Natural killer cell (primary cell): Measurements from ENCODE around the gene UBA6. TPM values are rescaled to one million over a fixed set of nuclear protein-coding genes. Genes with fewer than 3 reads are reported as not detected.

Experiments used
- ATAC-seq, 3 donors: fragments of 150-1000 bp in 2 of 3; fragments of 200-7000 bp in 1 of 3; cut with Tn5 transposase; 1 replicate in 1 of 3; 2 replicates in 2 of 3; pipeline ENCODE4 v1.10.0; 2021; ENCODE audit warnings: mild to moderate bottlenecking in 2 of 3, moderate library complexity in 2 of 3
- DNase-seq, 2 donors: peaks; one replicate each; pipeline versions ENCODE4 v3.0.0 to v3.0.0-alpha.2; 2013 to 2021; ENCODE audit warnings: mixed read lengths in 1 of 2
- H3K27ac ChIP-seq: one replicate; pipeline ENCODE4 v1.5.1; 2013; ENCODE audit warnings: mild to moderate bottlenecking, low read length
- H3K27me3 ChIP-seq: one replicate; pipeline ENCODE4 v1.6.1; 2013; ENCODE audit warnings: low read length; ENCODE audit not compliant: control insufficient read depth, insufficient read depth
- H3K36me3 ChIP-seq: one replicate; pipeline ENCODE4 v1.6.1; 2013; ENCODE audit warnings: low read length; ENCODE audit not compliant: control insufficient read depth, insufficient read depth
- H3K4me1 ChIP-seq: one replicate; pipeline ENCODE4 v1.6.1; 2013; ENCODE audit warnings: low read length; ENCODE audit not compliant: control insufficient read depth, insufficient read depth
- H3K4me3 ChIP-seq: one replicate; pipeline ENCODE4 v1.5.1; 2013; ENCODE audit warnings: low read length
- H3K9me3 ChIP-seq: one replicate; pipeline ENCODE4 v1.6.1; 2013; ENCODE audit warnings: low read length; ENCODE audit not compliant: control insufficient read depth, insufficient read depth
- H3K27ac Mint-ChIP-seq, 2 donors: one replicate each; pipeline ENCODE4 v1.8.0; 2022; ENCODE audit warnings: mild to moderate bottlenecking in 2 of 2, mixed read lengths in 2 of 2, moderate library complexity in 1 of 2
- H3K27me3 Mint-ChIP-seq, 2 donors: one replicate each; pipeline ENCODE4 v1.8.0; 2022; ENCODE audit warnings: low read depth in 2 of 2, mixed read lengths in 2 of 2
- H3K36me3 Mint-ChIP-seq: one replicate; pipeline ENCODE4 v1.8.0; 2022; ENCODE audit warnings: mixed read lengths
- H3K4me1 Mint-ChIP-seq, 2 donors: one replicate each; pipeline ENCODE4 v1.8.0; 2022; ENCODE audit warnings: mixed read lengths in 2 of 2
- H3K4me3 Mint-ChIP-seq: one replicate; pipeline ENCODE4 v1.8.0; 2022; ENCODE audit warnings: mild to moderate bottlenecking, moderate library complexity, mixed read lengths
- H3K9me3 Mint-ChIP-seq, 2 donors: one replicate each; pipeline ENCODE4 v1.8.0; 2022; ENCODE audit warnings: mixed read lengths in 2 of 2
- WGBS: methylation state at CpG from one replicate; pipeline ENCODE4 v1.1.7; 2013; ENCODE audit warnings: missing lambda C conversion rate; ENCODE audit not compliant: insufficient coverage; 5-methylcytosine and 5-hydroxymethylcytosine counted together
- intact Hi-C: fragments of 100-400 bp; cut with micrococcal nuclease; formaldehyde crosslinking; loops from one replicate; pipeline ENCODE4 v1.14.2; 2022
- total RNA-seq, 4 donors: library from RNA; stranded (reverse); fragments of 120-200 nt in 1 of 4; gene quantifications; one replicate each; pipeline versions ENCODE4 v1.2.3 to v1.2.4, GENCODE V29; 2013 to 2022
- TF ChIP-seq, protein P1 (sequence below): fragments of 200-600 bp; IDR thresholded peaks from one replicate; pipeline ENCODE4 v1.8.0; 2022; ENCODE audit warnings: antibody characterized with exemption

UBA6 gene
- total RNA-seq, 3 donors from 2014 or later (not counting 1 experiment from before 2014, with no cell fraction given), result 54.3 to 77.7 (median 55.3) TPM

DNA sequence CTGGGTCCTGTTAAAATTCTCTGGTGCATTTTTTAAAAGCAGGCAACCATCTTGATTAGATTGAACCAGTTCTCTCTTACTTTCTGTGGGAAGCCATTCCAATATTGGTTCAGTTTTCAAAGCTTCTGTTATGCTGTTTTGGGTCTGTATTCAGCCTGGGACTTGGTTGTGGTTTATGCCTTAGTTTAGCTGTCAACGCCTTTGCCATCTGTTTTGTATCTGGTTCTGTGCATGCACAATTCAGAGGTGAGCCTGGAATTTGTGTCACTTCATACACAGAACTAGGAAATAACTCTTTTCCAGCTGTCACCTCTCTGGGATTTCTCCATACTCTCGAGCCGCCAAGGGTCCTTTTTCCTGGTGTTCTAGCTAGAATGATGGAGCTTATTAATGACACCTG is 96.2 kb downstream of the UBA6 start:
- Histone ChIP-seq H3K27ac (no peak overlapping the region), H3K27me3 (no peaks in the 10 kb centered on the region), H3K4me1 (no peaks in the 10 kb centered on the region), H3K36me3 (peaks cover 11% of the 10 kb centered on the region), H3K9me3 (peaks cover under 1% of the 10 kb centered on the region), H3K4me3 (no peak overlapping the region)
- Mint-ChIP-seq H3K27ac (peak overlapping the region in 1 of 2 donors; percentile 22), H3K36me3 (peaks cover 51% of the 10 kb centered on the region), H3K4me3 (no peak overlapping the region), H3K9me3 (peaks cover 2 to 5% of the 10 kb centered on the region in 2 donors), H3K27me3 (no peaks in the 10 kb centered on the region), H3K4me1 (peaks cover 0 to 5% of the 10 kb centered on the region in 2 donors)
- intact Hi-C loops, result no loop called here
- TF ChIP-seq, protein P1, sequence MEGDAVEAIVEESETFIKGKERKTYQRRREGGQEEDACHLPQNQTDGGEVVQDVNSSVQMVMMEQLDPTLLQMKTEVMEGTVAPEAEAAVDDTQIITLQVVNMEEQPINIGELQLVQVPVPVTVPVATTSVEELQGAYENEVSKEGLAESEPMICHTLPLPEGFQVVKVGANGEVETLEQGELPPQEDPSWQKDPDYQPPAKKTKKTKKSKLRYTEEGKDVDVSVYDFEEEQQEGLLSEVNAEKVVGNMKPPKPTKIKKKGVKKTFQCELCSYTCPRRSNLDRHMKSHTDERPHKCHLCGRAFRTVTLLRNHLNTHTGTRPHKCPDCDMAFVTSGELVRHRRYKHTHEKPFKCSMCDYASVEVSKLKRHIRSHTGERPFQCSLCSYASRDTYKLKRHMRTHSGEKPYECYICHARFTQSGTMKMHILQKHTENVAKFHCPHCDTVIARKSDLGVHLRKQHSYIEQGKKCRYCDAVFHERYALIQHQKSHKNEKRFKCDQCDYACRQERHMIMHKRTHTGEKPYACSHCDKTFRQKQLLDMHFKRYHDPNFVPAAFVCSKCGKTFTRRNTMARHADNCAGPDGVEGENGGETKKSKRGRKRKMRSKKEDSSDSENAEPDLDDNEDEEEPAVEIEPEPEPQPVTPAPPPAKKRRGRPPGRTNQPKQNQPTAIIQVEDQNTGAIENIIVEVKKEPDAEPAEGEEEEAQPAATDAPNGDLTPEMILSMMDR, result no peak
- 97% methylated on average over 3 of the region's 3 CpGs for WGBS
- DNase-seq (no peak), ATAC-seq (no peak)

DNA sequence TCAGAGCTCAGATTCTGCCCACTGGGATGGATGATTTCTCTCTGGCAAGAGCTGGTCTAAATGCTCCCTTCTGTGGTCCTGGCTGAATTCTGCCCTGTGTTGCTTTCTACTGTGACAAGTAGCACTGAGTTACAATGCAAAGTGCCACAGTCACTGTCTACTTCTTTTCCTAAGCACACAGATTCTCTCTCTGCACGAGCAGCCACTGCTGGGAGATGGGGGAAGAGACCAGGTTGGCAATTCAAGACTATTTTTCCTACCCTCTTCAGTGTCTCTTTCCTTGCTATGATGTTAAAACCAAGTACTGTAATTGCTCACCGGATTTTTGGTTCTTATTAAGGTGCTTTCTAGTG is 97.0 kb downstream of the UBA6 start:
- H3K27me3 Mint-ChIP-seq, result no peaks in the 10 kb centered on the region
- intact Hi-C loops, result no loop called here
- TF ChIP-seq, protein P1, result no peak
- peaks cover 0 to 5% of the 10 kb centered on the region in 2 donors for H3K4me1 Mint-ChIP-seq
- no peaks in the 10 kb centered on the region for H3K27me3 ChIP-seq
- H3K9me3 Mint-ChIP-seq, result peaks cover 2 to 5% of the 10 kb centered on the region in 2 donors
- peaks cover 11% of the 10 kb centered on the region for H3K36me3 ChIP-seq
- ATAC-seq, result no peak
- no peaks in the 10 kb centered on the region for H3K4me1 ChIP-seq
- H3K27ac ChIP-seq, result no peak overlapping the region
- DNase-seq, result no peak
- H3K27ac Mint-ChIP-seq, result no peak overlapping the region
- H3K4me3 Mint-ChIP-seq, result no peak overlapping the region
- 100% methylated on average over 1 of the region's 2 CpGs for WGBS
- no peaks in the 10 kb centered on the region for H3K9me3 ChIP-seq
- no peak overlapping the region for H3K4me3 ChIP-seq
- peaks cover 51% of the 10 kb centered on the region for H3K36me3 Mint-ChIP-seq

DNA sequence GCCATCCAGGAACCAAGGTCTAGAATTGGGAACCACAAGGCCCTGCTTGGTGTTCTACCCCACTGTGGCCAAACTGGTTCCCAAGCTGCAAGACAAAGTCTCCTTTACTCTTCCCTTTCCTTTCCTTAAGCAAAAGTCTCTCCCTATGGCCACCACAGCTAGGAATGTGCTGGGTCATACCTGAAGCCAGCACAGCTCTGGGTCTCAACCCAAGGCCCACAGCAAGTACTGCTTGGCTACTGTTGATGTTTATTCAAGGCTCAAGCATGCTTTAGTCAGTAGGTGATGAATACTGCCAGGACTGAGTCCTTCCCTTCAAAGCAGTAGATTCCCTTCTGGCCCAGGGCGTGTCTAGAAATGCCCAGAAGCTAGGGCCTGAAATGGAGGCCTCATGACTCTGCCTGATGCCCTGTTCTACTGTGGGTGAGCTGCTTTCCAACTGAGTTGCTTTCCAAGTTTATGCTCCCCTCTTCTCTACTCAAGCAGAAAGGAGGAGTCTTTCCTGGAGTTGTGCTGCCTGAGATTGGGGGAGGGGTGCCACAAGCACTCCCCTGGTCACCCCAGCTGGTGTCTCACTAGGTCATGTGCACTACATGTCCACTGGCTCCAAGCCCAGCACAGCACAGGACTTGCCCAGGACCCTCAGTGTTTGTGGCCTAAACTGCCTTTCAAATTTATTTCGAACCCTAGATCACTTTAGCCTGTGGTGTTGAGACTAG is 97.5 kb downstream of the UBA6 start:
- ATAC-seq (no peak), DNase-seq (no peak)
- Histone ChIP-seq H3K36me3 (peaks cover 11% of the 10 kb centered on the region), H3K9me3 (no peaks in the 10 kb centered on the region), H3K4me1 (no peaks in the 10 kb centered on the region), H3K27ac (no peak overlapping the region), H3K27me3 (no peaks in the 10 kb centered on the region), H3K4me3 (no peak overlapping the region)
- Mint-ChIP-seq H3K9me3 (peaks cover 2 to 5% of the 10 kb centered on the region in 2 donors), H3K4me3 (no peak overlapping the region), H3K27me3 (no peaks in the 10 kb centered on the region), H3K4me1 (peaks cover 0 to 5% of the 10 kb centered on the region in 2 donors), H3K36me3 (peaks cover 52% of the 10 kb centered on the region), H3K27ac (no peak overlapping the region)
- intact Hi-C loops, result no loop called here
- TF ChIP-seq, protein P1, result no peak
- 95% methylated on average over 2 of the region's 2 CpGs for WGBS

DNA sequence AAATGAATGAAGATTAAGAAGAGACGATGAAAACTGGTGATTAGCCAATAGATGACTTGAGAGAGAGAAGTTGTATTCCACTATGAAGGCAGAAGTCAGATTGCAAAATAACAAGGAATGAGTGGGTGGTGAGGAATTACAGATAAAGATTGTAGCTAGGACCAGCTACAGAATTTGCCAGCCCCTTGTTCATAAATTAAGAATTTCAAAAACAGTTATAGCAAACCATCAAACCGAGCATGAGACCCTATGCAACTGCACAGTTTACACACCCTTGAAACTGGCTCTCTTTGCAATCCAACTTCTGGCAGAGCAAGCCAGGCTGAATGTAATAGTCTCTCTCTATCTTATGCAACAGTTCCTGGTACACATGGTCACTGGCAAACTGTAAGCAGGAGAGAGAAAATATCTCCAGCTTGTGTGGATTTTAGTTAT is 107.2 kb downstream of the UBA6 start:
- Mint-ChIP-seq H3K4me3 (no peak overlapping the region), H3K4me1 (no peaks in the 10 kb centered on the region), H3K9me3 (no peaks in the 10 kb centered on the region), H3K27ac (no peak overlapping the region), H3K27me3 (no peaks in the 10 kb centered on the region), H3K36me3 (peaks cover 13% of the 10 kb centered on the region)
- TF ChIP-seq, protein P1, result no peak
- H3K36me3 ChIP-seq, result peaks cover 13% of the 10 kb centered on the region
- H3K4me3 ChIP-seq, result no peak overlapping the region
- no peaks in the 10 kb centered on the region for H3K27me3 ChIP-seq
- no peak for ATAC-seq
- WGBS, result 87% methylated on average over 2 of the region's 2 CpGs
- no peaks in the 10 kb centered on the region for H3K9me3 ChIP-seq
- no peak overlapping the region for H3K27ac ChIP-seq
- no peaks in the 10 kb centered on the region for H3K4me1 ChIP-seq
- no peak for DNase-seq
- intact Hi-C loops, result no loop called here
